Myometrial cell (primary cell): ENCODE measurements around the gene UBE2D3. TPM values are rescaled to one million over a fixed set of nuclear protein-coding genes. Genes with fewer than 3 reads are reported as not detected.

ENCODE experiments used
- total RNA-seq: library from RNA; depleted of rRNA; stranded (reverse); fragments of >200 nt; gene quantifications from 2 replicates; pipeline ENCODE4 v1.2.3, GENCODE V29; 2015

UBE2D3 gene
- 308 and 381 TPM in 2 replicates for total RNA-seq

GRCh38 chr4:102826890-102827673 lies at the start of gene UBE2D3:
TSS of gene UBE2D3 (minus strand) at chr4:102827551. CDS start at chr4:102826508, 1,043 bp downstream.

DNA sequence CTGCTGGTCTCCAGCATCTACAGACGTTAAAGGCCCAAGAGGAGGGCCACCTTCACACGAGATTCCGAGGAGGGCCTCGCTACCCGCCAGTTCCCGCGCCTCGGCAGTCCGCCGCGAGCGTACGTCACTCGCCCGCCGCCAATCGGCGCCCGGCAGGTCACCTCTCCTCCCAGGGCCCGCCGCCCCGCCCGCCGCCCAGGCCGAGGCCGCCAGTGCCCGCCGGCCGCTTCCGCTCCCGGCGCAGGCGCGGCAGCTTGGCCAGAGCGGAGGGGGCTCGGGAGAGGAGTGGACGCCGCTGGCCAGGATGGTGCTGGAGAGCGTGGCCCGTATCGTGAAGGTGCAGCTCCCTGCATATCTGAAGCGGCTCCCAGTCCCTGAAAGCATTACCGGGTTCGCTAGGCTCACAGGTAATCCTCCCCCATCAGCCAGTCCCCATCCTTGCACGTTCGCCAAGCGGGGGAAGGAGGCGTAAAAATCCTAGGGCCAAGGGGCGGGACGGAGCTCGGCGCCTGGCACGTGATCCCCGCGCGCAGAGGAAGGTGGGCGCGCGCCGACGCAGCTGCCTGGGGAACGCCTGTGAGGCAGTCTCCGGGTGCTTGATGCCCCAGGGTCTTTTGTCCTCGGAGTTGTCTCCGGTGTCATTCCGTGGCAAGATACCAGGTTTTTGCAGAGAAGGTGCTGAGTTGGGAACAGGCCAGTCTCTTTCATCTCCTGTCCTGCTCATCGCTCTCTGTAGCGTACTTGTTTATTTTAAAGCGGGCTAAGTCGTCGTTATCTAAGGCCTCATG lies 41.6 kb upstream of the UBE2D3 start, which contains the start of gene CISD2:
TSS of gene CISD2 (plus strand) at position 212 of the 788 bp plus-strand sequence. CDS start at position 305, 93 bp downstream.

GRCh38 chr4:102760645-102761295 lies 66.6 kb downstream of the UBE2D3 start, which contains the start of gene MANBA:
TSS of gene MANBA (minus strand) at chr4:102760968. CDS start at chr4:102760894, 74 bp downstream.

Other genes with a start within 250 kb of the UBE2D3 start
- 11.5 and 15.4 TPM in 2 replicates for gene MANBA, start 66.6 kb downstream of the UBE2D3 start, total RNA-seq
- 23.9 and 24.5 TPM in 2 replicates for gene CISD2, start 41.4 kb upstream of the UBE2D3 start, total RNA-seq
- gene SLC9B1, start 192.2 kb upstream of the UBE2D3 start, total RNA-seq, result 0.29 TPM in 1 of 2 replicates, not detected in the other
- 11.5 and 17.0 TPM in 2 replicates for gene SLC9B2, start 249.2 kb upstream of the UBE2D3 start, total RNA-seq